Left ventricle myocardium inferior (tissue), 1 donor: Measurements from ENCODE around the gene ZIC5. TPM values are rescaled to one million over a fixed set of nuclear protein-coding genes. Genes with fewer than 3 reads are reported as not detected.

Experiments
- DNase-seq: peaks from one replicate; pipeline ENCODE4 v3.0.0-alpha.2; 2020
- H3K27ac ChIP-seq: fragments of 200-600 bp; replicated peaks from 2 replicates; pipeline ENCODE4 v1.8.0; 2021
- H3K27me3 ChIP-seq: fragments of 200-600 bp; 2 replicates; pipeline ENCODE4 v1.8.0; 2021; ENCODE audit warnings: low read depth
- H3K36me3 ChIP-seq: fragments of 200-600 bp; 2 replicates; pipeline ENCODE4 v1.8.0; 2021
- H3K4me1 ChIP-seq: fragments of 200-600 bp; 2 replicates; pipeline ENCODE4 v1.8.0; 2021
- H3K4me3 ChIP-seq: fragments of 200-600 bp; 2 replicates; pipeline ENCODE4 v1.8.0; 2021; ENCODE audit warnings: mild to moderate bottlenecking, moderate library complexity
- H3K9me3 ChIP-seq: fragments of 200-600 bp; replicated peaks from 2 replicates; pipeline ENCODE4 v1.8.0; 2021
- CTCF ChIP-seq: fragments of 200-600 bp; IDR thresholded peaks from 2 replicates; pipeline ENCODE4 v1.8.0; 2021; ENCODE audit warnings: antibody characterized with exemption, mild to moderate bottlenecking, borderline replicate concordance
- intact Hi-C: fragments of 100-400 bp; cut with micrococcal nuclease; formaldehyde crosslinking; loops from one replicate; pipeline ENCODE4 v1.11.0; 2022
- total RNA-seq: library from RNA; stranded (reverse); fragmentation: NEBNext Ultra II Directional; extraction: Animal tissue kit (Norgen Biotek cat#: 25700); gene quantifications from one replicate; pipeline ENCODE4 v1.2.1, GENCODE V29; 2021
- donor health status: DM: no; HTN: yes; CAD: no; lungs with severe emphysema.

ZIC5 gene
- total RNA-seq, 1 donor from 2014 or later, result not detected

- Histone ChIP-seq H3K27me3 (peaks cover 100% of the 10 kb centered on the region), H3K9me3 (no peaks in the 10 kb centered on the region), H3K27ac (no peak overlapping the region), H3K4me3 (no peak overlapping the region), H3K4me1 (peaks cover 46% of the 10 kb centered on the region), H3K36me3 (no peaks in the 10 kb centered on the region)
- no peak for TF ChIP-seq CTCF
- no peak for DNase-seq
- intact Hi-C loops, result no loop called here
Observed at GRCh38 chr13:99982731-99983498, 11.3 kb upstream of the ZIC5 start.

- Histone ChIP-seq H3K27ac (no peak overlapping the region), H3K4me1 (peaks cover 46% of the 10 kb centered on the region), H3K36me3 (no peaks in the 10 kb centered on the region), H3K27me3 (peaks cover 100% of the 10 kb centered on the region), H3K9me3 (no peaks in the 10 kb centered on the region), H3K4me3 (peak overlapping the region; percentile 68)
- no peak for DNase-seq
- TF ChIP-seq CTCF, result no peak
- intact Hi-C loops, result no loop called here
Observed at GRCh38 chr13:99982036-99982730, 10.6 kb upstream of the ZIC5 start.

DNA sequence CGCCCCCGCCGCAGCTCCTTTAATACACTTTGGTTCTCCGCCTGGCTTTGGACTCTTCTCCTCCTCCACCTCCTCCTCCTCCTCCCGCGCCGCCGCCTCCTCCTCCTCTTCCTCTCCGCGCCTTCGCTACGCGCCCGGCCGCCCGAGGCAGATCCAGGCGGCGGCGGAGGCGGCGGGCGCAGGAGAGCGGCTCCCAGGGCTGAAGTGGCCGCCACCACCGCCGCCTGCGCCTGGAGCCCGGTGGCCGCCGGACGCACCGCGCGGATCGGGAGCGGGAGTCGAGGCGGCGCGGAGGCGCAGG is 10.1 kb upstream of the ZIC5 start, which contains the start of gene ZIC2:
TSS of gene ZIC2 (plus strand) at position 50 of the 301 bp plus-strand sequence. CDS start 281 bp downstream, outside the sequence.
- peaks cover 100% of the 10 kb centered on the region for H3K27me3 ChIP-seq
- H3K27ac ChIP-seq, result no peak within 1 kb of the TSS
- DNase-seq, result no peak
- H3K36me3 ChIP-seq, result no peaks in the 10 kb centered on the region
- H3K9me3 ChIP-seq, result no peaks in the 10 kb centered on the region
- H3K4me1 ChIP-seq, result peaks cover 46% of the 10 kb centered on the region
- intact Hi-C loops, result no loop called here
- peak within 1 kb of the TSS; percentile 68 for H3K4me3 ChIP-seq
- TF ChIP-seq CTCF, result no peak

DNA sequence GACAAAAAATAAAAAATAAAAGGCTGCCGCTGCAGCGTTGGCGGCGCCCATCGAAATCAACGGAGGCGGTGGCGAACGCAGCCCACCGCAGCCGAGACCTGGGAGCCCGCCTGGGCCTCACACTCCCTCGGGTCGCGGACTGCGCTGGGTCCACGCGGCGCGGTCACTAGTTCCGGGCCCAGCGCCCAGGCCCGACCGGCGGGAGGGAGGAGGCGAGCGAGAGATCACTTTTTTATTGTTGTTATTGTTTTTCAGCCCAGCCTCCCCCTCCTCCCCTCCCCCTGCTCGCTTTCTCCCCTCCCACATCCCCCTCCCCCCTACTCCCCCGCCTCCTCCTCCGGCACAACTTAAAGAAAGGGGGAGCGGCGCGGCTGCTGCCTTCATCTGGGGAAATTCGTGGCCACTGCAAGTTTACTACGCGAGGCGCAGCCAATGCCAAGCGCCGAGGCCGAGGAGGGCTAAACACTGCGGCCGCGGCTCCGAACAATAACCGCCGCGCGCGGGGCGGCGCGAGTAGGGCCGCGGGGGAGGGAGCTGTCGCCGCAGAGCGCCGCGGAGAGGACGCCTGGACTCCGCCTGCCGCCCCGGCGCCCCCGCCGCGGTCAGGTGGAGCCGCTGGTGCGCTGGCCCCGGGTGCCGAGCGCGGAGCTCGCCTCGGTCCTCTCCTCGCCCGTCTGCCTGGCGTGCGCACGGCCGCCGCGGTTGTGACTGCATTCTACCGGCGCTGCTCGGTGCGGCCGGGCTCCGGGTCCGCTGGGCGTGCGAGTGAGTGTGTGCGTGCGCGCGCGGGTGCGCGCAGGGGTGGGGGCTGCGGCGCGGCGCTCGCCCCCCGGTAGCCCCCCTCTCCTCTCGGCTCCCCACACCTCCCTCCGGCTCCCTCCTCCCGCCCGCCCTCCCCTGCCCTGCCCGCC is 9.5 kb upstream of the ZIC5 start:
- no peak for DNase-seq

More for the DNA sequence above, 9.5 kb upstream of the ZIC5 start:
- no peak for TF ChIP-seq CTCF
- intact Hi-C loops, result no loop called here
- H3K27ac ChIP-seq, result no peak overlapping the region
- peaks cover 100% of the 10 kb centered on the region for H3K27me3 ChIP-seq
- no peaks in the 10 kb centered on the region for H3K9me3 ChIP-seq
- peaks cover 46% of the 10 kb centered on the region for H3K4me1 ChIP-seq
- no peaks in the 10 kb centered on the region for H3K36me3 ChIP-seq
- peak overlapping the region; percentile 68 for H3K4me3 ChIP-seq
